ENCODE results near the gene SRPRB.

The SRPRB gene

DNA sequence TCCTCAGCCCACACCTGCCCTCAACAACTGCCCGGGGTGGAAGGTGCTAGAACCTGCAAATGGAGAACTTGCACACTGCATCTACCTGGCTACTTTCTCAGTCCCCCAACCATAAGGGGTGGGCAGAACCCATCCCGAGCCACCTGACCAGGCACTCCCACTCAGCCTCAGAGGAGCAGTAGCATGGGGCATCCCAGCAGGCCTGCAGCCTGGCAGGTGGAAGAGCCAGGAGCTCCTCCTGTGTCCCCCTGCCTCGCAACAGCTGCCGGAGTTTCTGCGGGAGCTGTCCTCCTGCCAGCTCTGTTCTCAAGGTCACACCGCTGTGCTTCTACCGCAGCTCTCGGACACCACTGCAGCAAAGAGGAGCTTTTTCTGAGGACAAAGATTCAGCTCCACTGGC lies 62.6 kb downstream of the SRPRB start:
- Histone ChIP-seq H3F3A (ENCODE audit: insufficient read depth, low read length) (no peaks in the 10 kb centered on the region), H3K4me1 (ENCODE audit: low read length) (no peaks in the 10 kb centered on the region), H3K4me3 (ENCODE audit: low read length) (no peak overlapping the region), H3K79me2 (ENCODE audit: low read length) (no peaks in the 10 kb centered on the region), H3K4me2 (ENCODE audit: low read depth, low read length) (no peak overlapping the region), H3K27ac (ENCODE audit: low read length) (no peak overlapping the region), H4K20me1 (ENCODE audit: insufficient read depth, low read length) (no peaks in the 10 kb centered on the region), H3K36me3 (replicated peaks; ENCODE audit: insufficient read depth, low read length) (no peaks in the 10 kb centered on the region), H3K9me3 (replicated peaks; ENCODE audit: insufficient read depth, low read length) (no peaks in the 10 kb centered on the region), H3K9ac (ENCODE audit: low read length) (no peak overlapping the region), H2AFZ (ENCODE audit: low read length) (no peak overlapping the region), H3K27me3 (replicated peaks; ENCODE audit: insufficient read depth, low read length) (no peaks in the 10 kb centered on the region), H3K9me2 (replicated peaks; ENCODE audit: insufficient read depth, low read length) (no peaks in the 10 kb centered on the region)
- TF ChIP-seq EZH2phosphoT487 (IDR thresholded peaks at IDR 0.05; ENCODE audit: low read length) (no peak), EZH2 (optimal IDR thresholded peaks at IDR 0.05; ENCODE audit: low read depth, low read length) (no peak)
- TF ChIP-seq, protein P1, sequence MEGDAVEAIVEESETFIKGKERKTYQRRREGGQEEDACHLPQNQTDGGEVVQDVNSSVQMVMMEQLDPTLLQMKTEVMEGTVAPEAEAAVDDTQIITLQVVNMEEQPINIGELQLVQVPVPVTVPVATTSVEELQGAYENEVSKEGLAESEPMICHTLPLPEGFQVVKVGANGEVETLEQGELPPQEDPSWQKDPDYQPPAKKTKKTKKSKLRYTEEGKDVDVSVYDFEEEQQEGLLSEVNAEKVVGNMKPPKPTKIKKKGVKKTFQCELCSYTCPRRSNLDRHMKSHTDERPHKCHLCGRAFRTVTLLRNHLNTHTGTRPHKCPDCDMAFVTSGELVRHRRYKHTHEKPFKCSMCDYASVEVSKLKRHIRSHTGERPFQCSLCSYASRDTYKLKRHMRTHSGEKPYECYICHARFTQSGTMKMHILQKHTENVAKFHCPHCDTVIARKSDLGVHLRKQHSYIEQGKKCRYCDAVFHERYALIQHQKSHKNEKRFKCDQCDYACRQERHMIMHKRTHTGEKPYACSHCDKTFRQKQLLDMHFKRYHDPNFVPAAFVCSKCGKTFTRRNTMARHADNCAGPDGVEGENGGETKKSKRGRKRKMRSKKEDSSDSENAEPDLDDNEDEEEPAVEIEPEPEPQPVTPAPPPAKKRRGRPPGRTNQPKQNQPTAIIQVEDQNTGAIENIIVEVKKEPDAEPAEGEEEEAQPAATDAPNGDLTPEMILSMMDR (IDR thresholded peaks at IDR 0.05; ENCODE audit: low read length): no peak
- DNase-seq: no peak

DNA sequence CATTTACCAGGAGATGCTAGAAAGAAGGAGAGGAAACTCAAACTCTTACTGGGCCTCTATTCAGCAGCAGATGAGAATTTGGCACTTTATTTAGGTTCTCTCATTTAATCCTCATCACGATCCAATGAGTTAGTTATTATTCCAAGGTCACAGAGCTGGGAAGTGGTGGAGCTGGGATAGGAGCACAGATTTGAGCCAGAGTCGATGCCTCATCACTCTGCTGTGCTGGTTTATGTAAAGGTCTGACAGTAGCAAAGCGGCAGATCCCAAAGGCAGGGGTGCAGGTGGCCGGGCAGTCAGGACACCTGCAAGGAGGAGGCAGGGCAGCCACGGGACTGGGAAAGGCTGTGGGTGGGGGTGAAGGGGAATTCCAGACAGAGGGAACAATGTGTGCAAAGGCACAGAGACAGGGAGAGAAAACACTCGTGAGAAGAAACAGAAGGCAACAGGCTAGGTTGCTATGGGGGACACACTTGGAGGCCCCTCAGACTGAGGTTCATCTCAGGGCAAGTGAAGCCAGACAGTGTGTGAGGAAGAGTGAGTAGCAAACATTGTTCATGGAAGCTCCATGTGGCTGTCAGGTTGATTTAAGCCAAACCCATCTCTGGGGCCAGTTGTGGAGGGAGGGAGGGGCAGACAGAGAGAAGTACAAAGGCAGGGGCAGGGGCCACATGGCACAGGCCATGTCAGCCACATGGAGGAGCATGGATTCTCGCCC lies 63.3 kb downstream of the SRPRB start:
- Histone ChIP-seq H3K9me3 (replicated peaks; ENCODE audit: insufficient read depth, low read length) (no peaks in the 10 kb centered on the region), H3K79me2 (ENCODE audit: low read length) (no peaks in the 10 kb centered on the region), H3F3A (ENCODE audit: insufficient read depth, low read length) (no peaks in the 10 kb centered on the region), H3K4me2 (ENCODE audit: low read depth, low read length) (no peak overlapping the region), H3K27ac (ENCODE audit: low read length) (no peak overlapping the region), H3K9me2 (replicated peaks; ENCODE audit: insufficient read depth, low read length) (no peaks in the 10 kb centered on the region), H3K4me3 (ENCODE audit: low read length) (no peak overlapping the region), H4K20me1 (ENCODE audit: insufficient read depth, low read length) (no peaks in the 10 kb centered on the region), H2AFZ (ENCODE audit: low read length) (no peak overlapping the region), H3K27me3 (replicated peaks; ENCODE audit: insufficient read depth, low read length) (no peaks in the 10 kb centered on the region), H3K9ac (ENCODE audit: low read length) (no peak overlapping the region), H3K4me1 (ENCODE audit: low read length) (no peaks in the 10 kb centered on the region), H3K36me3 (replicated peaks; ENCODE audit: insufficient read depth, low read length) (no peaks in the 10 kb centered on the region)
- DNase-seq: no peak
- no peak for TF ChIP-seq EZH2phosphoT487 (IDR thresholded peaks at IDR 0.05; ENCODE audit: low read length)
- no peak for TF ChIP-seq EZH2 (optimal IDR thresholded peaks at IDR 0.05; ENCODE audit: low read depth, low read length)
- TF ChIP-seq, protein P1 (IDR thresholded peaks at IDR 0.05; ENCODE audit: low read length): no peak

DNA sequence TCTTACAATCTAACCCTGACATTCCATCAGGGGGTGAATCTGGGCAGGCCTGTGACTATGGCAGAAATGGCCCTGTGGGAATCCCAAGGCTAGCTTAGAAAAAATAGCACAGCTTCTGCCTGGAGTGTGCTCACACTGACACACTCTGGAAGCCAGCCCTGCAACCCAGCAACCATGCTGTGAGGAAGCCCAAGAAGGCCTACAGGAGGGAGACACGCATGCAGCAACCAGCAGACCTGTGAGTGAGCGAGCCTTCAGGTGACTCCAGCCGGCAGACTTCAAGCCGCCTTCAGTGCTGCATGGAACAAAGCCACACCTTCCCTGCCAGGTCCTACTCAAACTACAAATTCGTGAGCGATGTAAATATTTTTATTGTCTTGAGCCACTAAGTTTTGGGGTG lies 64.0 kb downstream of the SRPRB start:
- H3K79me2 ChIP-seq (ENCODE audit: low read length): no peaks in the 10 kb centered on the region
- no peak overlapping the region for H3K27ac ChIP-seq (ENCODE audit: low read length)
- H3K36me3 ChIP-seq (replicated peaks; ENCODE audit: insufficient read depth, low read length): no peaks in the 10 kb centered on the region
- no peaks in the 10 kb centered on the region for H3K27me3 ChIP-seq (replicated peaks; ENCODE audit: insufficient read depth, low read length)
- no peak overlapping the region for H3K4me3 ChIP-seq (ENCODE audit: low read length)
- H3F3A ChIP-seq (ENCODE audit: insufficient read depth, low read length): no peaks in the 10 kb centered on the region
- TF ChIP-seq EZH2 (optimal IDR thresholded peaks at IDR 0.05; ENCODE audit: low read depth, low read length): no peak
- TF ChIP-seq, protein P1 (IDR thresholded peaks at IDR 0.05; ENCODE audit: low read length): no peak
- no peak for TF ChIP-seq EZH2phosphoT487 (IDR thresholded peaks at IDR 0.05; ENCODE audit: low read length)
- no peak overlapping the region for H2AFZ ChIP-seq (ENCODE audit: low read length)
- no peak overlapping the region for H3K9ac ChIP-seq (ENCODE audit: low read length)
- no peaks in the 10 kb centered on the region for H3K9me2 ChIP-seq (replicated peaks; ENCODE audit: insufficient read depth, low read length)
- no peaks in the 10 kb centered on the region for H3K9me3 ChIP-seq (replicated peaks; ENCODE audit: insufficient read depth, low read length)
- H4K20me1 ChIP-seq (ENCODE audit: insufficient read depth, low read length): no peaks in the 10 kb centered on the region
- H3K4me2 ChIP-seq (ENCODE audit: low read depth, low read length): no peak overlapping the region
- DNase-seq: no peak
- H3K4me1 ChIP-seq (ENCODE audit: low read length): no peaks in the 10 kb centered on the region

All from MM.1S (cell line).